IMR-90 (cell line): ENCODE measurements around the gene PPP1R16B.

ENCODE experiments used
- BHLHE40 ChIP-seq: fragments of 150-350 bp; IDR thresholded peaks from 2 replicates; pipeline ENCODE4 v1.6.1; 2016; ENCODE audit warnings: mild to moderate bottlenecking, low read depth, low read length
- CEBPB ChIP-seq: IDR thresholded peaks from 2 replicates; pipeline ENCODE4 v1.6.1; 2012; ENCODE audit warnings: low read depth, low read length, improper control_type of control experiment
- CHD1 ChIP-seq: IDR thresholded peaks from 2 replicates; pipeline ENCODE4 v1.6.1; 2012; ENCODE audit warnings: low read depth, low read length, improper control_type of control experiment
- CTCF ChIP-seq: conservative IDR thresholded peaks from 2 replicates; pipeline ENCODE4 v1.5.1; 2012; ENCODE audit warnings: mild to moderate bottlenecking, low read depth, low read length, improper control_type of control experiment
- ELK1 ChIP-seq: fragments of 150-350 bp; IDR thresholded peaks from 2 replicates; pipeline ENCODE4 v1.6.1; 2016; ENCODE audit warnings: low read depth, mild to moderate bottlenecking, low read length, moderate library complexity, borderline replicate concordance
- FOS ChIP-seq: fragments of 150-350 bp; IDR thresholded peaks from 2 replicates; pipeline ENCODE4 v1.6.1; 2016; ENCODE audit warnings: low read depth, low read length
- MAFK ChIP-seq: IDR thresholded peaks from 2 replicates; pipeline ENCODE4 v1.6.1; 2012; ENCODE audit warnings: low read depth, low read length, improper control_type of control experiment
- MAZ ChIP-seq: IDR thresholded peaks from 2 replicates; pipeline ENCODE4 v1.6.1; 2012; ENCODE audit warnings: low read depth, mild to moderate bottlenecking, low read length, improper control_type of control experiment, moderate library complexity, borderline replicate concordance
- MXI1 ChIP-seq: IDR thresholded peaks from 2 replicates; pipeline ENCODE4 v1.6.1; 2012; ENCODE audit warnings: low read depth, mild to moderate bottlenecking, low read length, moderate library complexity, borderline replicate concordance
- POLR2A ChIP-seq: IDR thresholded peaks from 2 replicates; pipeline ENCODE4 v1.6.1; 2012; ENCODE audit warnings: mild to moderate bottlenecking, low read depth, low read length
- RAD21 ChIP-seq: IDR thresholded peaks from 2 replicates; pipeline ENCODE4 v1.6.1; 2012; ENCODE audit warnings: low read length, improper control_type of control experiment
- RFX5 ChIP-seq: IDR thresholded peaks from 2 replicates; pipeline ENCODE4 v1.8.0; 2012; ENCODE audit warnings: low read depth, mild to moderate bottlenecking, low read length, moderate library complexity
- SMC3 ChIP-seq: fragments of 150-350 bp; IDR thresholded peaks from 2 replicates; pipeline ENCODE4 v1.6.1; 2016; ENCODE audit warnings: low read depth, mild to moderate bottlenecking, antibody characterized with exemption, low read length, moderate library complexity
- USF2 ChIP-seq: fragments of 150-350 bp; IDR thresholded peaks from 2 replicates; pipeline ENCODE4 v1.6.1; 2017; ENCODE audit warnings: mild to moderate bottlenecking, antibody characterized with exemption, low read length, low read depth

- TF ChIP-seq CTCF (no peak), BHLHE40 (no peak), POLR2A (no peak), RAD21 (no peak), CEBPB (no peak), SMC3 (no peak), MAZ (no peak), USF2 (no peak), ELK1 (no peak), FOS (no peak), MAFK (no peak), CHD1 (no peak), MXI1 (no peak), RFX5 (no peak)
Measured at GRCh38 chr20:38827770-38828281, 22.3 kb downstream of the PPP1R16B start.
